OCI-LY1 (cell line): ENCODE data around the gene HYAL3.
"Not testable (repeated sequence)": the region's sequence is repeated elsewhere in the genome, so short reads cannot be mapped to it uniquely, and the experiment has no call there.

Experiments
- H2AFZ ChIP-seq: fragments of 200-600 bp; sonication (generic), shearing (Covaris generic); 2 replicates; pipeline ENCODE4 v1.6.0; 2014; ENCODE audit warnings: antibody characterized with exemption, mild to moderate bottlenecking, low read length
- H3F3A ChIP-seq: fragments of 200-600 bp; sonication (generic), shearing (Covaris generic); 2 replicates; pipeline ENCODE4 v1.6.0; 2014; ENCODE audit warnings: mild to moderate bottlenecking, antibody characterized with exemption, low read length, moderate library complexity; ENCODE audit not compliant: insufficient read depth
- H3K27ac ChIP-seq: fragments of 200-600 bp; sonication (generic); 2 replicates; pipeline ENCODE4 v1.5.1; 2014; ENCODE audit warnings: low read length, mixed run types, mild to moderate bottlenecking, low read depth; ENCODE audit not compliant: poor library complexity, severe bottlenecking
- H3K27me3 ChIP-seq: fragments of 200-600 bp; sonication (generic); 2 replicates; pipeline ENCODE4 v1.6.0; 2014; ENCODE audit warnings: antibody characterized with exemption, mild to moderate bottlenecking, low read length, moderate library complexity; ENCODE audit not compliant: insufficient read depth
- H3K36me3 ChIP-seq: fragments of 200-600 bp; sonication (generic); 2 replicates; pipeline ENCODE4 v1.6.1; 2014; ENCODE audit warnings: mild to moderate bottlenecking, antibody characterized with exemption, low read length, moderate library complexity, mixed read lengths; ENCODE audit not compliant: insufficient read depth
- H3K4me1 ChIP-seq: fragments of 200-600 bp; sonication (generic); 2 replicates; pipeline ENCODE4 v1.5.1; 2014; ENCODE audit warnings: mild to moderate bottlenecking, low read length, moderate library complexity; ENCODE audit not compliant: insufficient read depth, severe bottlenecking
- H3K4me2 ChIP-seq: fragments of 200-600 bp; sonication (generic), shearing (Covaris generic); 2 replicates; pipeline ENCODE4 v1.6.1; 2014; ENCODE audit warnings: low read length
- H3K4me3 ChIP-seq: fragments of 200-600 bp; sonication (generic); 2 replicates; pipeline ENCODE4 v1.5.1; 2014; ENCODE audit warnings: low read length, low read depth, mild to moderate bottlenecking, mixed read lengths; ENCODE audit not compliant: poor library complexity, severe bottlenecking
- H3K79me2 ChIP-seq: fragments of 200-600 bp; shearing (Covaris generic); 2 replicates; pipeline ENCODE4 v1.6.1; 2016; ENCODE audit warnings: mixed run types, low read length, mixed read lengths; ENCODE audit not compliant: insufficient read depth
- H3K9ac ChIP-seq: fragments of 200-600 bp; sonication (generic), shearing (Covaris generic); 2 replicates; pipeline ENCODE4 v1.6.1; 2014; ENCODE audit warnings: mild to moderate bottlenecking, low read length, mixed read lengths
- H3K9me2 ChIP-seq: fragments of 200-600 bp; sonication (generic), shearing (Covaris generic); 2 replicates; pipeline ENCODE4 v1.6.1; 2014; ENCODE audit warnings: low read depth, mild to moderate bottlenecking, low read length, mixed read lengths
- H3K9me3 ChIP-seq: fragments of 200-600 bp; shearing (Covaris generic); 2 replicates; pipeline ENCODE4 v1.6.1; 2014; ENCODE audit warnings: low read length, mixed read lengths
- H4K20me1 ChIP-seq: fragments of 200-600 bp; sonication (generic), shearing (Covaris generic); 2 replicates; pipeline ENCODE4 v1.6.0; 2016; ENCODE audit warnings: mild to moderate bottlenecking, low read length; ENCODE audit not compliant: insufficient read depth
- EZH2 ChIP-seq: fragments of 200-600 bp; sonication (generic), shearing (Covaris generic); IDR thresholded peaks from 2 replicates; pipeline ENCODE4 v1.8.0; 2017; ENCODE audit warnings: borderline replicate concordance, mixed run types, mild to moderate bottlenecking, antibody characterized with exemption, low read length, moderate library complexity, mixed read lengths
- TF ChIP-seq, protein P1 (sequence below): fragments of 200-600 bp; sonication (generic), shearing (Covaris generic); IDR thresholded peaks from 2 replicates; pipeline ENCODE4 v1.5.1; 2017; ENCODE audit warnings: mild to moderate bottlenecking, antibody characterized with exemption, low read length, moderate library complexity, mixed read lengths

Gene HYAL3

DNA sequence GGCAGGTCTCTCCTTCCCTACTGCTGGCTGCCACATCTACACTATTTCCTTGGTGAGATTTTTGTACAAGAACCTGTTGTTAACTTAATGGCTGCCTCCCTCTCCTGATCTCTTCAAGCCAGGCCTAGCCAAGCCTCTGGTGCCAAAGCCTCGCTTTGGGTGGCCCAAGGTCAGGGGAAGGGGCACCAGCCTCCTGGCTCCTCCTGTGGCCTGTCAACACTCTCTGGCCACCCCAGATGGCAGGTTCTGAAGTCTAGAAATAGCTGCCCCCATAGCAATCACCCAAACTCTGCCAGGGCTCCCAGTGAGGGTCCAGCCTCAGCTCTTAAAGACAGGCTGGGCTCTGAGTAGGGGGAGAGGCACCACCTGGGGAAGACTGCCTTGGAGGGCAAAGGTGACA lies 11.9 kb downstream of the HYAL3 start:
- no peak overlapping the region for H3K27ac ChIP-seq
- H3K4me2 ChIP-seq = no peak overlapping the region
- peaks cover 50% of the 10 kb centered on the region for H3K36me3 ChIP-seq
- no peak overlapping the region for H3K4me3 ChIP-seq
- H3K9me2 ChIP-seq = no peaks in the 10 kb centered on the region
- H3K79me2 ChIP-seq = peaks cover 10% of the 10 kb centered on the region
- no peaks in the 10 kb centered on the region for H4K20me1 ChIP-seq
- H3K27me3 ChIP-seq = no peaks in the 10 kb centered on the region
- no peak overlapping the region for H2AFZ ChIP-seq
- no peak overlapping the region for H3K9ac ChIP-seq
- H3K4me1 ChIP-seq = peaks cover 12% of the 10 kb centered on the region
- no peaks in the 10 kb centered on the region for H3K9me3 ChIP-seq
- TF ChIP-seq, protein P1, sequence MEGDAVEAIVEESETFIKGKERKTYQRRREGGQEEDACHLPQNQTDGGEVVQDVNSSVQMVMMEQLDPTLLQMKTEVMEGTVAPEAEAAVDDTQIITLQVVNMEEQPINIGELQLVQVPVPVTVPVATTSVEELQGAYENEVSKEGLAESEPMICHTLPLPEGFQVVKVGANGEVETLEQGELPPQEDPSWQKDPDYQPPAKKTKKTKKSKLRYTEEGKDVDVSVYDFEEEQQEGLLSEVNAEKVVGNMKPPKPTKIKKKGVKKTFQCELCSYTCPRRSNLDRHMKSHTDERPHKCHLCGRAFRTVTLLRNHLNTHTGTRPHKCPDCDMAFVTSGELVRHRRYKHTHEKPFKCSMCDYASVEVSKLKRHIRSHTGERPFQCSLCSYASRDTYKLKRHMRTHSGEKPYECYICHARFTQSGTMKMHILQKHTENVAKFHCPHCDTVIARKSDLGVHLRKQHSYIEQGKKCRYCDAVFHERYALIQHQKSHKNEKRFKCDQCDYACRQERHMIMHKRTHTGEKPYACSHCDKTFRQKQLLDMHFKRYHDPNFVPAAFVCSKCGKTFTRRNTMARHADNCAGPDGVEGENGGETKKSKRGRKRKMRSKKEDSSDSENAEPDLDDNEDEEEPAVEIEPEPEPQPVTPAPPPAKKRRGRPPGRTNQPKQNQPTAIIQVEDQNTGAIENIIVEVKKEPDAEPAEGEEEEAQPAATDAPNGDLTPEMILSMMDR = no peak
- TF ChIP-seq EZH2 = no peak
- H3F3A ChIP-seq = no peaks in the 10 kb centered on the region

- no peak for TF ChIP-seq EZH2
- TF ChIP-seq, protein P1 = no peak
- Histone ChIP-seq H4K20me1 (no peaks in the 10 kb centered on the region), H3K4me2 (no peak overlapping the region), H3F3A (no peaks in the 10 kb centered on the region), H3K79me2 (peaks cover 5% of the 10 kb centered on the region), H3K9me3 (no peaks in the 10 kb centered on the region), H3K36me3 (peaks cover 50% of the 10 kb centered on the region), H3K27me3 (no peaks in the 10 kb centered on the region), H3K4me3 (no peak overlapping the region), H3K27ac (no peak overlapping the region), H3K9me2 (no peaks in the 10 kb centered on the region), H2AFZ (no peak overlapping the region), H3K9ac (no peak overlapping the region), H3K4me1 (peaks cover 12% of the 10 kb centered on the region)
Observed at GRCh38 chr3:50286322-50287227, 12.6 kb downstream of the HYAL3 start.

DNA sequence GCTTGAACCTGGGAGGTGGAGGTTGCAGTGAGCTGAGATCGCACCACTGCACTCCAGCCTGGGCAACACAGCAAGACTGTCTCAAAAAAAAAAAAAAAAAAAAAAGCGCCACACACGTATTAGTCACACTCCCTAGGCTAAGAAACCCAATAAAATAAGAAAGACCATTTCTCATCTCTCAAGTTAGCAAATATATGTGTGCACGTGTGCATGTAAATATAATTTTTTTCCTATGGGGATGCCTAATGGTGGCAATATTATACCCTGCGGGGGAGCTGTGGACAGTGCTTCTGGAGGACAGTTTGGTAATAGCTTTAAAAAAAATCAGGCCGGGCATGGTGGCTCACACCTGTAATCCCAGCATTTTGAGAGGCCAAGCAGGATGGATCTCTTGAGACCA lies 15.1 kb downstream of the HYAL3 start:
- H3K9me2 ChIP-seq, H3K4me1 ChIP-seq, H3K4me3 ChIP-seq: not testable (repeated sequence)

More for the DNA sequence above, 15.1 kb downstream of the HYAL3 start:
- peaks cover 33% of the 10 kb centered on the region for H3K36me3 ChIP-seq
- H3F3A ChIP-seq, H3K79me2 ChIP-seq, H3K4me2 ChIP-seq, H3K9ac ChIP-seq, H3K27me3 ChIP-seq, H2AFZ ChIP-seq, H3K27ac ChIP-seq, H4K20me1 ChIP-seq, H3K9me3 ChIP-seq: not testable (repeated sequence)
